Measurements from ENCODE around the gene CUX1. TPM values are rescaled to one million over a fixed set of nuclear protein-coding genes. Genes with fewer than 3 reads are reported as not detected.
A peak's percentile ranks its signal among the peaks of the same experiment; 100 is the strongest.

The CUX1 gene
- total and polyA plus RNA-seq, 2 of the 13 experiments (the other 11 are each of a cell fraction or from before 2014, with no cell fraction given), result 13.7 to 14.9 TPM

- TF ChIP-seq KLF15 (CRISPR knock-in tag; IDR thresholded peaks at IDR 0.05; ENCODE audit: borderline replicate concordance) (no peak), ZNF790 (CRISPR knock-in tag; IDR thresholded peaks at IDR 0.05; ENCODE audit: borderline replicate concordance) (no peak; the same call in 1 of the 2 replicates), ZNF564 (CRISPR knock-in tag; IDR thresholded peaks at IDR 0.05) (peak; percentile 88; the same call in 1 of the 2 replicates), STAG1 (CRISPR knock-in tag; IDR thresholded peaks at IDR 0.05) (no peak), ZBTB3 (CRISPR knock-in tag; IDR thresholded peaks at IDR 0.05; ENCODE audit: borderline replicate concordance, low read depth) (peak; percentile 85; the same call in 1 of the 2 replicates), ZNF451 (CRISPR knock-in tag; IDR thresholded peaks at IDR 0.05) (no peak; the same call in 1 of the 2 replicates), FIP1L1 (IDR thresholded peaks at IDR 0.05; ENCODE audit: borderline replicate concordance, insufficient read depth, low read depth, low read length) (no peak), HOXD1 (CRISPR knock-in tag; IDR thresholded peaks at IDR 0.05) (peak; percentile 85; the same call in 1 of the 2 replicates), KAT7 (CRISPR knock-in tag; IDR thresholded peaks at IDR 0.05; ENCODE audit: borderline replicate concordance) (no peak), MATR3 (CRISPR knock-in tag; IDR thresholded peaks at IDR 0.05) (no peak), ZNF530 (CRISPR knock-in tag; IDR thresholded peaks at IDR 0.05; ENCODE audit: low read depth) (no peak), SIX4 (CRISPR knock-in tag; IDR thresholded peaks at IDR 0.05) (no peak), ATF2 (CRISPR knock-in tag; IDR thresholded peaks at IDR 0.05) (peak; percentile 83), ZSCAN9 (CRISPR knock-in tag; IDR thresholded peaks at IDR 0.05; ENCODE audit: borderline replicate concordance) (peak; percentile 43; the same call in 1 of the 2 replicates), ZNF7 (CRISPR knock-in tag; IDR thresholded peaks at IDR 0.05) (no peak), KDM2A (CRISPR knock-in tag; IDR thresholded peaks at IDR 0.05; ENCODE audit: borderline replicate concordance, low read depth) (peak; percentile 88), MIER2 (CRISPR knock-in tag; IDR thresholded peaks at IDR 0.05) (peak; percentile 15; the same call in 1 of the 2 replicates), ZNF513 (CRISPR knock-in tag; conservative IDR thresholded peaks at IDR 0.05) (no peak), ZNF569 (CRISPR knock-in tag; IDR thresholded peaks at IDR 0.05; ENCODE audit: borderline replicate concordance) (no peak), IRF1 (CRISPR knock-in tag; IDR thresholded peaks at IDR 0.05; ENCODE audit: low read depth) (no peak), DPF2 (CRISPR knock-in tag; IDR thresholded peaks at IDR 0.05; ENCODE audit: borderline replicate concordance, low read depth) (peak; percentile 84; the same call in 1 of the 2 replicates), DNMT1 (CRISPR knock-in tag; IDR thresholded peaks at IDR 0.05) (no peak; the same call in 1 of the 2 replicates), ZMAT3 (CRISPR knock-in tag; conservative IDR thresholded peaks at IDR 0.05) (peak; percentile 73)
- TF ChIP-seq, protein P1, sequence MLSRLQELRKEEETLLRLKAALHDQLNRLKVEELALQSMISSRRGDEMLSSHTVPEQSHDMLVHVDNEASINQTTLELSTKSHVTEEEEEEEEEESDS (CRISPR knock-in tag; IDR thresholded peaks at IDR 0.05; ENCODE audit: borderline replicate concordance), result no peak
- TF ChIP-seq, protein P2, sequence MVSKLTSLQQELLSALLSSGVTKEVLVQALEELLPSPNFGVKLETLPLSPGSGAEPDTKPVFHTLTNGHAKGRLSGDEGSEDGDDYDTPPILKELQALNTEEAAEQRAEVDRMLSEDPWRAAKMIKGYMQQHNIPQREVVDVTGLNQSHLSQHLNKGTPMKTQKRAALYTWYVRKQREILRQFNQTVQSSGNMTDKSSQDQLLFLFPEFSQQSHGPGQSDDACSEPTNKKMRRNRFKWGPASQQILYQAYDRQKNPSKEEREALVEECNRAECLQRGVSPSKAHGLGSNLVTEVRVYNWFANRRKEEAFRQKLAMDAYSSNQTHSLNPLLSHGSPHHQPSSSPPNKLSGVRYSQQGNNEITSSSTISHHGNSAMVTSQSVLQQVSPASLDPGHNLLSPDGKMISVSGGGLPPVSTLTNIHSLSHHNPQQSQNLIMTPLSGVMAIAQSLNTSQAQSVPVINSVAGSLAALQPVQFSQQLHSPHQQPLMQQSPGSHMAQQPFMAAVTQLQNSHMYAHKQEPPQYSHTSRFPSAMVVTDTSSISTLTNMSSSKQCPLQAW (CRISPR knock-in tag; IDR thresholded peaks at IDR 0.05), result peak; percentile 85
Measured at GRCh38 chr7:102258073-102258748, 440.8 kb downstream of the CUX1 start (continued).
